Fibroblast of villous mesenchyme (primary cell): ENCODE measurements around the gene GMDS. TPM values are rescaled to one million over a fixed set of nuclear protein-coding genes. Genes with fewer than 3 reads are reported as not detected.
A peak's percentile ranks its signal among the peaks of the same experiment; 100 is the strongest.

Source experiments
- DNase-seq: peaks from one replicate; pipeline ENCODE4 v3.0.0-alpha.2; 2010; ENCODE audit warnings: low read depth
- H3K4me3 ChIP-seq: 2 replicates; pipeline ENCODE4 v1.5.1; 2011; ENCODE audit warnings: low read depth, mild to moderate bottlenecking, low read length
- total RNA-seq: library from RNA; depleted of rRNA; stranded (reverse); fragments of >200 nt; gene quantifications from 2 replicates; pipeline ENCODE4 v1.2.3, GENCODE V29; 2012
- TF ChIP-seq, protein P1 (sequence below): IDR thresholded peaks from 2 replicates; pipeline ENCODE4 v1.5.1; 2012; ENCODE audit warnings: low read depth, mild to moderate bottlenecking, low read length; ENCODE audit not compliant: insufficient read depth

GMDS gene
- total RNA-seq, 1 donor: 6.5 TPM

- no peak overlapping the region for H3K4me3 ChIP-seq
- TF ChIP-seq, protein P1, sequence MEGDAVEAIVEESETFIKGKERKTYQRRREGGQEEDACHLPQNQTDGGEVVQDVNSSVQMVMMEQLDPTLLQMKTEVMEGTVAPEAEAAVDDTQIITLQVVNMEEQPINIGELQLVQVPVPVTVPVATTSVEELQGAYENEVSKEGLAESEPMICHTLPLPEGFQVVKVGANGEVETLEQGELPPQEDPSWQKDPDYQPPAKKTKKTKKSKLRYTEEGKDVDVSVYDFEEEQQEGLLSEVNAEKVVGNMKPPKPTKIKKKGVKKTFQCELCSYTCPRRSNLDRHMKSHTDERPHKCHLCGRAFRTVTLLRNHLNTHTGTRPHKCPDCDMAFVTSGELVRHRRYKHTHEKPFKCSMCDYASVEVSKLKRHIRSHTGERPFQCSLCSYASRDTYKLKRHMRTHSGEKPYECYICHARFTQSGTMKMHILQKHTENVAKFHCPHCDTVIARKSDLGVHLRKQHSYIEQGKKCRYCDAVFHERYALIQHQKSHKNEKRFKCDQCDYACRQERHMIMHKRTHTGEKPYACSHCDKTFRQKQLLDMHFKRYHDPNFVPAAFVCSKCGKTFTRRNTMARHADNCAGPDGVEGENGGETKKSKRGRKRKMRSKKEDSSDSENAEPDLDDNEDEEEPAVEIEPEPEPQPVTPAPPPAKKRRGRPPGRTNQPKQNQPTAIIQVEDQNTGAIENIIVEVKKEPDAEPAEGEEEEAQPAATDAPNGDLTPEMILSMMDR: no peak
- no peak for DNase-seq
Observed at GRCh38 chr6:2164481-2164880, 80.9 kb downstream of the GMDS start.

DNA sequence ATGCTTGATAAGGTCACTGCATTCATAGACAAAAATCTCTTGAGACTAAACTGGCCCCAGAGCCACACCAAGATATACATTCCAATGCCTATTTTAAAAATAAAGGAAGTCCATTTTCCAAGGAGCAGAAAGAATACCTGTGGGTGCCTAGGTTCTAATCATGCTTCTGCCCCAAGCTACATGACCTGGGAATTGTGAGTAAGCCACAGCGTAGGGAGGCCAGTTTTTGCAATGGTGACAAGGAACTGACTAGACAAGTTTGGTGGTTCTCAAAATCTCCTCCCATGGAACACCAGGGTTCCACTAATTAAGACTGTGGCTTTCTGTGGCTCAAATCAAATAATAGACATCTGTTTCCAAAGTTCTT is 83.3 kb downstream of the GMDS start:
- no peak for DNase-seq
- H3K4me3 ChIP-seq: no peak overlapping the region
- TF ChIP-seq, protein P1: no peak

GRCh38 chr6:2158596-2159271 is 86.7 kb downstream of the GMDS start:
- H3K4me3 ChIP-seq: no peak overlapping the region
- TF ChIP-seq, protein P1: peak; percentile 61
- peak; percentile 25 for DNase-seq

DNA sequence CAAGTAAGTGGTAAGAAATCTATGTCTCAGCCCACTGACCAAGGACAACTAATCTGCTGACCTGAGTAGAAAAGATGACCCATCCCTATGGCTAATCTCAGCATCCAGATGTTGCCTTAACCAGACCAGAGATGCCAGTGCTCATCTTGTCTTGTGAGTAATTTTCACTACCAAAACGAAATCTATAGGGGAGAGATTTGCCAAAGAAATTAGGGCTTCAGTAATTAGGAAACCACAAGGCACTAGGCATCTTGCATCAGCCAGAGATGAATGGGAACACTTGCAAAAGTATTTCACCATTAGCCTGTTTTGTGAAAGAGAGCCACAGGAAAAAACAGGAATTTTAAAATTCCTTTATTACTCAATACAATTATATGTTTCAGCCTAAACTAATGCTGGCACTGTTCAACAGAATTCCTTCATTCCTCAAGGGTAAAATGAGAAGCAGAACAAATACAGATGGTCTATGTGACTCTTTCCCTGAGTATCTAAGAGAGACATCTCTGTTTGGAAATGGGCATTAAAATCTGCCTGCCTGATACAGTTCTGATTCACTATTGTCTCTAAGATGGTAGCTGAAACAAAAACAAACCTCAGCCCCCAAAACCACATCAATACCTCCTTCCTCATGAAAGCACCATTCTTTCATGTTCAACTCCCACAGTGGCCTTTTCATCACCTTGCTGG is 87.8 kb downstream of the GMDS start:
- TF ChIP-seq, protein P1: no peak
- peak; percentile 57 for DNase-seq
- no peak overlapping the region for H3K4me3 ChIP-seq

GRCh38 chr6:2155206-2155605 is 90.2 kb downstream of the GMDS start:
- TF ChIP-seq, protein P1: no peak
- DNase-seq: no peak
- H3K4me3 ChIP-seq: no peak overlapping the region

- H3K4me3 ChIP-seq: no peak overlapping the region
- TF ChIP-seq, protein P1: no peak
- DNase-seq: no peak
Observed at GRCh38 chr6:2149361-2150006, 95.9 kb downstream of the GMDS start.
